Fibroblast of skin of scalp (primary cell): Measurements from ENCODE around the gene MAEA.

Source experiments
- DNase-seq: peaks from one replicate; pipeline ENCODE4 v3.0.0-alpha.2; 2013

The MAEA gene

GRCh38 chr4:1353186-1354055 is 63.7 kb downstream of the MAEA start:
- no peak for DNase-seq

- no peak for DNase-seq
Observed at GRCh38 chr4:1354136-1354982, 64.7 kb downstream of the MAEA start.

- no peak for DNase-seq
Observed at GRCh38 chr4:1354983-1355275, 65.2 kb downstream of the MAEA start.

- no peak for DNase-seq
Observed at GRCh38 chr4:1355378-1355777, 65.7 kb downstream of the MAEA start.

- DNase-seq = peak; percentile 48
Observed at GRCh38 chr4:1356181-1356998, 66.7 kb downstream of the MAEA start.

- DNase-seq = no peak
Observed at GRCh38 chr4:1357356-1358248, 67.9 kb downstream of the MAEA start.

GRCh38 chr4:1358421-1359143 is 68.9 kb downstream of the MAEA start:
- DNase-seq = no peak

- DNase-seq = peak; percentile 28
Observed at GRCh38 chr4:1359144-1359501, 69.4 kb downstream of the MAEA start.

- no peak for DNase-seq
Observed at GRCh38 chr4:1359976-1360375, 70.3 kb downstream of the MAEA start.

GRCh38 chr4:1360423-1361283 is 71.0 kb downstream of the MAEA start:
- peak; percentile 53 for DNase-seq

GRCh38 chr4:1361431-1361830 is 71.7 kb downstream of the MAEA start:
- DNase-seq = no peak

- DNase-seq = no peak
Observed at GRCh38 chr4:1362046-1362445, 72.4 kb downstream of the MAEA start.

GRCh38 chr4:1362521-1362920 is 72.8 kb downstream of the MAEA start:
- DNase-seq = no peak

- no peak for DNase-seq
Observed at GRCh38 chr4:1363513-1363912, 73.8 kb downstream of the MAEA start.

- DNase-seq = no peak
Observed at GRCh38 chr4:1364217-1364616, 74.5 kb downstream of the MAEA start.

- DNase-seq = no peak
Observed at GRCh38 chr4:1364748-1365147, 75.1 kb downstream of the MAEA start.

GRCh38 chr4:1365271-1366178 is 75.8 kb downstream of the MAEA start:
- DNase-seq = no peak

GRCh38 chr4:1366371-1367229 is 76.9 kb downstream of the MAEA start:
- DNase-seq = no peak
